ENCODE data around the gene TXNDC16.
"Not testable (repeated sequence)": the region's sequence is repeated elsewhere in the genome, so short reads cannot be mapped to it uniquely, and the experiment has no call there.

Gene TXNDC16, protein sequence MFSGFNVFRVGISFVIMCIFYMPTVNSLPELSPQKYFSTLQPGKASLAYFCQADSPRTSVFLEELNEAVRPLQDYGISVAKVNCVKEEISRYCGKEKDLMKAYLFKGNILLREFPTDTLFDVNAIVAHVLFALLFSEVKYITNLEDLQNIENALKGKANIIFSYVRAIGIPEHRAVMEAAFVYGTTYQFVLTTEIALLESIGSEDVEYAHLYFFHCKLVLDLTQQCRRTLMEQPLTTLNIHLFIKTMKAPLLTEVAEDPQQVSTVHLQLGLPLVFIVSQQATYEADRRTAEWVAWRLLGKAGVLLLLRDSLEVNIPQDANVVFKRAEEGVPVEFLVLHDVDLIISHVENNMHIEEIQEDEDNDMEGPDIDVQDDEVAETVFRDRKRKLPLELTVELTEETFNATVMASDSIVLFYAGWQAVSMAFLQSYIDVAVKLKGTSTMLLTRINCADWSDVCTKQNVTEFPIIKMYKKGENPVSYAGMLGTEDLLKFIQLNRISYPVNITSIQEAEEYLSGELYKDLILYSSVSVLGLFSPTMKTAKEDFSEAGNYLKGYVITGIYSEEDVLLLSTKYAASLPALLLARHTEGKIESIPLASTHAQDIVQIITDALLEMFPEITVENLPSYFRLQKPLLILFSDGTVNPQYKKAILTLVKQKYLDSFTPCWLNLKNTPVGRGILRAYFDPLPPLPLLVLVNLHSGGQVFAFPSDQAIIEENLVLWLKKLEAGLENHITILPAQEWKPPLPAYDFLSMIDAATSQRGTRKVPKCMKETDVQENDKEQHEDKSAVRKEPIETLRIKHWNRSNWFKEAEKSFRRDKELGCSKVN

GRCh38 chr14:52552063-52552988, at the start of gene TXNDC16, which contains the start of gene GPR137C:
TXNDC16 (minus strand) TSS chr14:52552505; CDS start chr14:52543557, 8,948 bp downstream.
GPR137C (plus strand) TSS chr14:52552836; CDS start chr14:52553148, 312 bp downstream.
- peak; percentile 99 to 100 for DNase-seq (ENCODE audit: low read depth in 2 of 2)

DNA sequence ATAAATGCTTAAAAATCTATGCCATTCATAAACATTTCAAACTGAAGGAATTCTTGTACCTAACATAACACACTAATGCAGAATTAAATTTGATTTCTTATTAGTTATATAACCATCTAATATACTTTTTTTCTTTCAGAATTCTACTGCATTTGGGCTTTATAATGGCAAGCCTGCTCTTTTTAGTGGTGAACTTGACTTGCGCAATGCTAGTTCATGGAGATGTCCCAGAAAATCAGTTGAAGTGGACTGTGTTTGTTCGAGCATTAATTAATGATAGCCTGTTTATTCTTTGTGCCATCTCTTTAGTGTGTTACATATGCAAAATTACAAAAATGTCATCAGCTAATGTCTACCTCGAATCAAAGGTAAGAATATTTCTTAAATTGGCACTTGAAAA, 47.7 kb upstream of the TXNDC16 start:
- no peak for DNase-seq (ENCODE audit: low read depth in 2 of 2)

DNA sequence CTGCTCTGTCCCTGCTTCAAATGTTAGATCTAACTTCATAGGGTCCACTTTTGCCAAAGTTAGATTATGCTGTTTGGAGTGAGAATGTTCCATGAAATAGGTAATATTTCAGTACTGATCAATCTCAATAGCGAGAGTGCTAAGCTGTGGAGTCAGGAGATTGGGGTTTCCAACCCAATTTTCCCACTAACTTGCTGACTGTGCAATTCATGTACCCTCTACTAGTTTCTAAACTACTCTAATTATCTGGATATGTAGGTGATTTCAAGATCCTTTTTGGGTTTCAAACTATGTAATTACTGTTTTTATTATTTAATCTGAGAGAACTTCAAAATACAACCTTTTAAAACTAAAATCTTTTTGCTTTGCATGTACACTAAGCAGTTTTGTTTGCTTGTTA, 46.3 kb upstream of the TXNDC16 start:
- DNase-seq (ENCODE audit: low read depth in 2 of 2), result no peak

DNA sequence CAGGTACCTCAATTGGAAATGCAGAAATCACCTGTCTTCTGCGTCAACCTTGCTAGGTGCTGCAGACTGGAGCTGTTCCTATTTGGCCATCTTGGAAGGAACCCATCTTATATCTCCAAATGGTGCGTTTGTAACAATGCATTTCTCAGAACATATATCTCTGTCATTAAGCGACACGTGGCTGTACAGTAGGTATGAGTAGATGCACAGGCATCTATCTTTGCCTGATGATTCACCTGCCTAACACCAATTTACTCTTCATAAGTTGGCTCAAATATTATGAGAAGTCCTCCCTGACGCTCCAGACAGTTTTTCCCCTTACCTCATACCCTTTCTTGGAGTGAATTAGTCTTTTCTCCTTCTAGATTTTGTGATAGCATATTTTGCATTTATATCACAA, 44.6 kb upstream of the TXNDC16 start:
- no peak for DNase-seq (ENCODE audit: low read depth in 2 of 2)

GRCh38 chr14:52596320-52596719, 44.0 kb upstream of the TXNDC16 start:
- no peak for DNase-seq (ENCODE audit: low read depth in 2 of 2)

DNA sequence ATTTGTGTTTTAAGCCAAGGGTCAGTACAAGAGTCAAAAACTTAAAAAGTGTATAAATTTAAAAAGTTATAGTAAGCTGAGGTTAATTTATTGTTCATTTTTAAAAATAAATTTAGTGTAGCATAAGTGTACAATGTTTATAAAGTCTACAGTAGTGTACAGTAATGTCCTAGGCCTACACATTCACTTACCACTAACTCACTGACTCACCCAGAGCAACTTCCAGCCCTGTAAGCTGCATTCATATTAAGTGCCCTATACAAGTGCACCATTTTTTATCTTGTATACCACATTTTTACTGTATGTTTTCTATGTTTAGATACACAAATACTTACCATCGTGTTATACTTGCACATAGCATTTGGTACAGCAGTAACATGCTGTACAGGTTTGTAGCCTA, 38.0 kb upstream of the TXNDC16 start:
- no peak for DNase-seq (ENCODE audit: low read depth in 2 of 2)

DNA sequence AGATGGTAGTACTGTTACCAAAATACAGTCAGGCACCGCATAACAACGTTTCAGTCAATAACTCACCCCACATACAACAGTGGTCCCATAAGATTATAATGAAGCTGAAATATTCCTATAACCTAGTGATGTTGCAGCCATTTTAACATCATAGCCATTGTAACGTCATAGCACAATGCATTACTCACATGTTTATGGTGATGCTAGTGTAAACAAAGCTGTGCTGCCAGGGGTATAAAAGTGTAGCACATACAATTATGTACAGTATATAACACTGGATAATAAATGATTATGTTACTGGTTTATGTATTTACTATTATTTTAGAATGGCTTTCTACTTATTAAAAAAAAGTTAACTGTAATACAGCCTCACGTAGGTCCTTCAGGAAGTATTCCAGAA, 37.3 kb upstream of the TXNDC16 start:
- DNase-seq (ENCODE audit: low read depth in 2 of 2), result no peak

DNA sequence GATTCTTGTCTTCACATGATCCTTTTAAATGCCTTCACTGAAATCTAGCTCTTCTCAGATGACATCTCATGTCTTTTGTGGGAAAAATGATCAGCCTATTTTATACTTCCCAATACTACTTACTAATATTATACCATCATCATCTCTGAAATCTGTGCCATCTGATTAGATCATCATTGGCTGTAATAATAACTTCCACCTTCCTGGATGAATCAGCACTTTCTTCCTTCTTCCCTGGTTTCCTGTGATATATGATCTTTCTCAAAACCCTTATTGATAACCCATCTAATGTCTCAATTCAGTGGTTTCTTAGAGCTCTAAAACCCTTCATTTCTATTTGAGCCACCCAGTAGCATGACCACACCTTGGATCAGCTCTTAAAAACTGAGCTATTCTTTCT, 31.2 kb upstream of the TXNDC16 start:
- DNase-seq (ENCODE audit: low read depth in 2 of 2), result no peak

DNA sequence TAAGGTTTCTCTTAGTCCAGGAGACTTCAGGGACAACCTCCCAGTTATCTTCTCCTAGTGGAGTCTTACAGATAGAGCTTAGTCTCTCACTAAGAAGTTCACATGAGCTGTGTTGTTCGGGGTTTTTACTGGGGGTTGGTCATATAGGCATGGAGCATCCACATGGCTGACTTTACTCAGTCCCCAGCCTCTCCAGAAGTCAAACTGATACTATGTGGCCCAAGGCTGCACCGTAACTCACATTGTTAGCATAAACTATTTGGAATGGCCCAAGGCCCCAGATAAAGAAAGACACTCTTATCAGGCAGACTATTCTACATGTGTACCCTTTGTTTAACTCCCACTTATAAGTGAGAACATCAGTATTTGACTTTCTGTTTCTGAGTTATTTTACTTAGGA, 23.6 kb upstream of the TXNDC16 start:
- DNase-seq (ENCODE audit: low read depth in 2 of 2), result no peak

DNA sequence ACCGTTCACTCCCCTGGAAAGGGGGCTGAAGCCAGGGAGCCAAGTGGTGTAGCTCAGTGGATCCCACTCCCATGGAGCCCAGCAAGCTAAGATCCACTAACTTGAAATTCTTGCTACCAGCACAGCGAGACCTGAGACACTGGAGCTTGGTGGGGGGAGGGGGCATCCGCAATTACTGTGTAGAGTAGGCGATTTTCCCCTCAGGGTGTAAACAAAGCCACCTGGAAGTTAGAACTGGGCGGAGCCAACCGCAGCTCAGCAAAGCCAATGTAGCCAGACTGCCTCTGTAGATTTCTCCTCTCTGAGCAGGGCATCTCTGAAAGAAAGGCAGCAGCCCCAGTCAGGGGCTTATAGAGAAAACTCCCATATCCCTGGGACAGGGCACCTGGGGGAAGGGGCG, 16.1 kb upstream of the TXNDC16 start:
- DNase-seq (ENCODE audit: low read depth in 2 of 2), result not testable (repeated sequence)

- no peak for DNase-seq (ENCODE audit: low read depth in 2 of 2)
These were observed 10.8 kb upstream of the TXNDC16 start for GRCh38 chr14:52563120-52563519.

DNA sequence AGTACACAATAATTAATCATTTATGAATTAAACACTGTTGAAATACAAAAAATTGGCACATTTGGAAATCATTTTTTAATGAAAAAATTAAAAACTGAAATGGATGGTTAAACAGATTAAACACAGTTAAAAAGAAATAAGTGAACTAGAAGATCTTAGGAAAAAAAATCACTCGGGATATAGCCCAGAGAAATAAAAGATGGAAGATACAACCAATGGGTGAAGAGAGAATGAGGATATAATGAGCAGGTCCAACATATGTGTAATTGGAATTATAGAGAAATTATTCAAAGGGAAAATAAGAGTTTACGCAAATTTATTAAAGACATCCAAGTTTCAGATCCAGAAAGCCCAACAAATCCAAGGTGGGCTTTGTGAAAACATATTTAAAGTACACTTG, 6.4 kb upstream of the TXNDC16 start:
- DNase-seq (ENCODE audit: low read depth in 2 of 2), result no peak

GRCh38 chr14:52553671-52554575, 1.6 kb upstream of the TXNDC16 start:
- peak; percentile 59 to 74 for DNase-seq (ENCODE audit: low read depth in 2 of 2)

GRCh38 chr14:52553002-52553670, 831 bp upstream of the TXNDC16 start:
- DNase-seq (ENCODE audit: low read depth in 2 of 2), result no peak

- no peak for DNase-seq (ENCODE audit: low read depth in 2 of 2)
These were observed 626 bp downstream of the TXNDC16 start for GRCh38 chr14:52551696-52552062.

- DNase-seq (ENCODE audit: low read depth in 2 of 2), result no peak
These were observed 1.1 kb downstream of the TXNDC16 start for GRCh38 chr14:52551205-52551604.

DNA sequence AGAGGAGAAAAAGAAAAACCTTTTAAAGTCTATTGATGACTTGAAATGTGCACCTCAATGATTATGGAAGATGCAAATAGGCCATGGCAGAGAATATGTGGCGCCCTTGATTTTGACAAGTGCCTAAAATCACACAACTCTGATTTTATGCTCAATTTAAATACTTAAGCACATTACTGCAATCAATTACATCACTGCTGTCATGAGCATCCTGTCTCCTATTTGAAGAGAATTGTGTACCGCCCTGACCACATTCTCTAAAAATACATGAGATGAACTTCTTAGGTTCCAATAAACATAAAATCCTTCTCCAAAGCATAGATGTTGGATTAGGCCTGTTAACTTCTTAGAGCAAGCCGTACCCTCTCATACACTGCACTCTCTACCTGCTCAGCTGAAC, 1.6 kb downstream of the TXNDC16 start:
- no peak for DNase-seq (ENCODE audit: low read depth in 2 of 2)

GRCh38 chr14:52547526-52547925, 4.8 kb downstream of the TXNDC16 start:
- DNase-seq (ENCODE audit: low read depth in 2 of 2), result no peak

DNA sequence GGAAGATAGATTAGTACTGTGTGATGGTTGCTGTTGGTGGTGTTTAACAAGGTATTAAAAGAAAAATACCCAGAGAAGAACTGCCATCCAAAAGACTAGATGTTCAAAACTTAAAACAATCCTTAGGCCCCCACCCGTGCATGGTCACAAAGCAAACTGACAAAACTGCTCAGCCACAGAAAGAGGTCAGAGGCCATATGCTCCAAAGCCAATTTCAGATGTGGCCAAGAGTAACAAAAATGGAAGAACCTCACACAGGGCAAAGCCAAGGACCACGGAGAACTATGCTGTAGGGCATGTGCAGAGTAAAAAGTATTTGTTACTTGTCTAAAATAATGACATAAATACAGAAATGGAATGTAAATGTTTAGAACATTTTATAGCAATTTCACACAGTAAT, 5.3 kb downstream of the TXNDC16 start:
- DNase-seq (ENCODE audit: low read depth in 2 of 2), result no peak

GRCh38 chr14:52546318-52546670, 6.0 kb downstream of the TXNDC16 start:
- DNase-seq (ENCODE audit: low read depth in 2 of 2), result no peak

Measured in stimulated activated CD8-positive, alpha-beta memory T cell treated with anti-CD3 and anti-CD28 coated beads, Interleukin-7, amount 100 ng/mL, for 4 hours (primary cell).